Fibroblast of skin of left biceps (primary cell): ENCODE data around the gene GALNT9.
"Not testable (repeated sequence)": the region's sequence is repeated elsewhere in the genome, so short reads cannot be mapped to it uniquely, and the experiment has no call there.

Experiments
- DNase-seq, 2 experiments: peaks; one replicate each; pipeline ENCODE4 v3.0.0-alpha.2; 2013; ENCODE audit warnings: low read depth in 2 of 2

GALNT9 gene

GRCh38 chr12:132358241-132359225, 29.1 kb upstream of the GALNT9 start:
- not testable (repeated sequence) for DNase-seq

GRCh38 chr12:132357623-132358186, 28.3 kb upstream of the GALNT9 start:
- no peak for DNase-seq

- peak in 1 of 2 experiments; percentile 1 for DNase-seq
Observed at GRCh38 chr12:132356691-132357622, 27.6 kb upstream of the GALNT9 start.

GRCh38 chr12:132355742-132356681, 26.6 kb upstream of the GALNT9 start:
- DNase-seq = no peak

GRCh38 chr12:132354982-132355680, 25.7 kb upstream of the GALNT9 start:
- no peak for DNase-seq

- DNase-seq = no peak
Observed at GRCh38 chr12:132354211-132354981, 25.0 kb upstream of the GALNT9 start.

- no peak for DNase-seq
Observed at GRCh38 chr12:132353811-132354210, 24.4 kb upstream of the GALNT9 start.

GRCh38 chr12:132352896-132353800, 23.8 kb upstream of the GALNT9 start:
- DNase-seq = no peak

- DNase-seq = no peak
Observed at GRCh38 chr12:132351751-132352495, 22.5 kb upstream of the GALNT9 start.

- no peak for DNase-seq
Observed at GRCh38 chr12:132349501-132350131, 20.2 kb upstream of the GALNT9 start.

GRCh38 chr12:132348176-132348575, 18.8 kb upstream of the GALNT9 start:
- no peak for DNase-seq

GRCh38 chr12:132347176-132347855, 17.9 kb upstream of the GALNT9 start:
- no peak for DNase-seq

GRCh38 chr12:132346471-132347175, 17.2 kb upstream of the GALNT9 start:
- no peak for DNase-seq

- no peak for DNase-seq
Observed at GRCh38 chr12:132345561-132346200, 16.3 kb upstream of the GALNT9 start.

- DNase-seq = no peak
Observed at GRCh38 chr12:132345126-132345525, 15.7 kb upstream of the GALNT9 start.
